ENCODE data around the gene ADAMTS15.

ADAMTS15 gene

DNA sequence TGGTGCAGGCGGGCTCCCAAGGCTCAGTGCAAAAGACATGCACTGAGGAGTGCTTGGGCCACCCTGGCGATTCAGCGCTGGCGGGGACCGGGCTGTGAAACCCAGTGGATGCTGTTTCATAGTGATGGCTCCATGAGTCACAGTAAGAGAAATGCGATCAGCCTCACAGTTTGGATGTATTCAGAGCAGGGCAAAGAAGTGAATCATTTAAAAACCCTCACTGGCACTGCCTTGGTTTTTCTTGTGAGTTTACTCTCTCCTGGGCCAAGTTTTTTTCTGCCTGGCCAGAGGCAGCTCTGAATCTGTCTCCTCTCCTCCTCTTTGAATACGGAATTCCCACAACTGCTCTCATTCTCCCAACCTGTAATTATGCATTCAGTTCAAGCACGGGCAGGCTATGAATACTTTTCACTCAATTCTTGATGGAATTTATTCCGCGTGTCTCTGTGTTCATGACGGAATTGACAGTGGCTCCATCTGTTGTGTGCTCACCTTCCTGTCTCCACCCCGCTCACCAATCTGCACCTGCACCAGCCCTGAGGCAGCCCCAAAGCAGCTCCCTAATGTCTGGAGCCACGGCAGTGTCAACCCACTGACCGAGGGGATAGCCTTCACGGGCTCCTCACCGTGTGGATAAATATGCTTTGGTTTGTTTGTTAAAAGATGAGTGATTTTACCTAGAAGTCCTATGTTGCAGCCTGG is 34.9 kb upstream of the ADAMTS15 start:
- FAIRE-seq (no peak), DNase-seq (ENCODE audit: insufficient read length, low spot score) (no peak)
- TF ChIP-seq CTCF (IDR thresholded peaks at IDR 0.05; ENCODE audit: insufficient read depth, missing control alignments): no peak

- FAIRE-seq (no peak), DNase-seq (ENCODE audit: insufficient read length, low spot score) (no peak)
- no peak for TF ChIP-seq CTCF (IDR thresholded peaks at IDR 0.05; ENCODE audit: insufficient read depth, missing control alignments)
Observed at GRCh38 chr11:130414107-130415080, 34.1 kb upstream of the ADAMTS15 start.

DNA sequence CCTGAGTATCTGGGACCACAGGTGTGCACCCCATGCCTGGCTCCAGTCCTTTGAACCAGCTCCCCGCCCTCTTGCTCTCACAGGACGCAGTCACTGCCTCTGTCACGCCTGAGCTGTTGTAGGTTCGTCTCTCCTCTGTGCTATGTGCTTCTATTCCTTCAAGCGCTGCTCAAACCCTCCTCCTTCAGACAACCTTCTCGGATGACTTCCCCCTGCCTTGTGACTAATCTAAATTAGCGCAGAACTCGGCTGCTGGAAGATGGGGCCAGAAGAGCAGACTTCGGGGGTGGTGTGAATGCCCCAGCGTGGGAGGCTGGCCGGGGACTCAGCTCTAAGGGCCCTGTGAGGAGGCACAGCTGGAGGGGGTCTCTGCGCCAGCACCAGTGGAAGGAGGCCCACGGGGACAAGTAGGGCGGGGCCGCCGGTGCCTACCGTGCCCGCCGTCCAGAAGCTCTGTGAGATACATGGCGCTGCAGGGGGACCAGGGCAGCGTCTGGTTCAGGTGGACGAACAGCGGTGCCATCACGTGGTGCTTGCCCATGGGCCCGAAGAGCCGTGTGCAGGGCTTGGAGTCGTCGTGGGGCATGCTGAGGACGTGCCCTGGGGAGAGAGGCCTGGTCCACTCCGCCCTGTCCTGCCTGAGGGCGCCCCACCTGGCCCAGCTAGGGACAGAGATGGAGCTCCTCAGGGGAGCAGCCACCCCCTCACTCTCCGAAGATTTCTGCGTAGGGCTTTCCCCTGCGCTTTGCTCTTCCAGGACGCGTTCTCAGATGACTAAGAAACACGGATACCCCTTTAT is 32.5 kb upstream of the ADAMTS15 start:
- FAIRE-seq: no peak
- DNase-seq (ENCODE audit: insufficient read length, low spot score): no peak
- no peak for TF ChIP-seq CTCF (IDR thresholded peaks at IDR 0.05; ENCODE audit: insufficient read depth, missing control alignments)

DNA sequence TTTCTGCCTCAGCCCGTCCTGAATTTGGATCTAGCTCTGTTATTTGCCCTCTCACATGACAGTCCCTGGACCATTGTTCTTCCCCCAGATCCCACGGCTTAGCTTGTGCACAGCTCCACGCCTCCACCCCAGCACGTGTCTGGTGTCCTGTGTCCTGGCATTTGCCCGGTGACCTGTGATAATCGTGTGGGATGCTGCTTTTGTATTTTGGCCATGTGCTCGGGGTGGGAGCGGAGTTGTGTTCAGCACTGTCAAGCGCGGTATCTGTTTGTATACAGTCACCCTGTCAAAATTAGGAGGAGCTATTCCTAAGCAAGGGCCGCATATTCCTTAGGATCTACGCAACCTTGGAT is 31.9 kb upstream of the ADAMTS15 start:
- DNase-seq (ENCODE audit: insufficient read length, low spot score): no peak
- no peak for FAIRE-seq
- no peak for TF ChIP-seq CTCF (IDR thresholded peaks at IDR 0.05; ENCODE audit: insufficient read depth, missing control alignments)

GRCh38 chr11:130416906-130417305 is 31.5 kb upstream of the ADAMTS15 start:
- no peak for TF ChIP-seq CTCF (IDR thresholded peaks at IDR 0.05; ENCODE audit: insufficient read depth, missing control alignments)
- DNase-seq (ENCODE audit: insufficient read length, low spot score) (no peak), FAIRE-seq (no peak)

- DNase-seq (ENCODE audit: insufficient read length, low spot score) (no peak), FAIRE-seq (no peak)
- no peak for TF ChIP-seq CTCF (IDR thresholded peaks at IDR 0.05; ENCODE audit: insufficient read depth, missing control alignments)
Observed at GRCh38 chr11:130418210-130418609, 30.2 kb upstream of the ADAMTS15 start.
